Panc1 (cell line): ENCODE results near the gene GFPT2.

Experiments
- TF ChIP-seq, protein P1 (sequence below), 2 experiments: IDR thresholded peaks; 2 replicates each; pipeline ENCODE4 v1.6.1; 2011 to 2012; ENCODE audit warnings: low read depth in 2 of 2, control low read depth in 1 of 2, low read length in 1 of 2, mild to moderate bottlenecking in 1 of 2, moderate library complexity in 1 of 2; ENCODE audit not compliant: insufficient read depth in 1 of 2
- TF ChIP-seq, protein P2 (sequence below): fragments of 450-650 bp; IDR thresholded peaks from 2 replicates; pipeline ENCODE4 v1.5.1; 2017; ENCODE audit warnings: mild to moderate bottlenecking

DNA sequence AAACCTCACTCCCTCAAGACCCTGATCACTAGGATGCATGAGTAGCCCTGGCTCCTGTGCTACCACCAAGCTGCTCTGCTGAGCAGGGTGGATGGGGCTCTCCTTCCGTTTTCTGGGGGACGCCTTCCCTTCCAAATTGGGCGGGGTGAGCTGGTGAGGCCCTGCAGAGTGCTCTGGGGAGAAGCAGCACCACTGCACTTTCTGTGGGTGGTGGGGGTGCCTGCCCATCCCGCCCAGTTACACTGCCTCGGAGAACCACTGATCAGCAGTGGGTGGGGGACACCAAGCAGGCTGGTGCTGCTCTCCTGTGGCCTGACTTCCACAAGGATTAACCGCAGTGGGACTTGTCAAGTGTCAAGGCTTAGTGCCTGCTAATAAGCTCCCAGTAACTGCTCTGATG, 19.0 kb downstream of the GFPT2 start:
- TF ChIP-seq, protein P1, sequence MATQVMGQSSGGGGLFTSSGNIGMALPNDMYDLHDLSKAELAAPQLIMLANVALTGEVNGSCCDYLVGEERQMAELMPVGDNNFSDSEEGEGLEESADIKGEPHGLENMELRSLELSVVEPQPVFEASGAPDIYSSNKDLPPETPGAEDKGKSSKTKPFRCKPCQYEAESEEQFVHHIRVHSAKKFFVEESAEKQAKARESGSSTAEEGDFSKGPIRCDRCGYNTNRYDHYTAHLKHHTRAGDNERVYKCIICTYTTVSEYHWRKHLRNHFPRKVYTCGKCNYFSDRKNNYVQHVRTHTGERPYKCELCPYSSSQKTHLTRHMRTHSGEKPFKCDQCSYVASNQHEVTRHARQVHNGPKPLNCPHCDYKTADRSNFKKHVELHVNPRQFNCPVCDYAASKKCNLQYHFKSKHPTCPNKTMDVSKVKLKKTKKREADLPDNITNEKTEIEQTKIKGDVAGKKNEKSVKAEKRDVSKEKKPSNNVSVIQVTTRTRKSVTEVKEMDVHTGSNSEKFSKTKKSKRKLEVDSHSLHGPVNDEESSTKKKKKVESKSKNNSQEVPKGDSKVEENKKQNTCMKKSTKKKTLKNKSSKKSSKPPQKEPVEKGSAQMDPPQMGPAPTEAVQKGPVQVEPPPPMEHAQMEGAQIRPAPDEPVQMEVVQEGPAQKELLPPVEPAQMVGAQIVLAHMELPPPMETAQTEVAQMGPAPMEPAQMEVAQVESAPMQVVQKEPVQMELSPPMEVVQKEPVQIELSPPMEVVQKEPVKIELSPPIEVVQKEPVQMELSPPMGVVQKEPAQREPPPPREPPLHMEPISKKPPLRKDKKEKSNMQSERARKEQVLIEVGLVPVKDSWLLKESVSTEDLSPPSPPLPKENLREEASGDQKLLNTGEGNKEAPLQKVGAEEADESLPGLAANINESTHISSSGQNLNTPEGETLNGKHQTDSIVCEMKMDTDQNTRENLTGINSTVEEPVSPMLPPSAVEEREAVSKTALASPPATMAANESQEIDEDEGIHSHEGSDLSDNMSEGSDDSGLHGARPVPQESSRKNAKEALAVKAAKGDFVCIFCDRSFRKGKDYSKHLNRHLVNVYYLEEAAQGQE (IDR thresholded peaks at IDR 0.05; ENCODE audit: insufficient read depth in 1 of 2, low read depth in 2 of 2, low read length in 1 of 2), result no peak
- TF ChIP-seq, protein P2, sequence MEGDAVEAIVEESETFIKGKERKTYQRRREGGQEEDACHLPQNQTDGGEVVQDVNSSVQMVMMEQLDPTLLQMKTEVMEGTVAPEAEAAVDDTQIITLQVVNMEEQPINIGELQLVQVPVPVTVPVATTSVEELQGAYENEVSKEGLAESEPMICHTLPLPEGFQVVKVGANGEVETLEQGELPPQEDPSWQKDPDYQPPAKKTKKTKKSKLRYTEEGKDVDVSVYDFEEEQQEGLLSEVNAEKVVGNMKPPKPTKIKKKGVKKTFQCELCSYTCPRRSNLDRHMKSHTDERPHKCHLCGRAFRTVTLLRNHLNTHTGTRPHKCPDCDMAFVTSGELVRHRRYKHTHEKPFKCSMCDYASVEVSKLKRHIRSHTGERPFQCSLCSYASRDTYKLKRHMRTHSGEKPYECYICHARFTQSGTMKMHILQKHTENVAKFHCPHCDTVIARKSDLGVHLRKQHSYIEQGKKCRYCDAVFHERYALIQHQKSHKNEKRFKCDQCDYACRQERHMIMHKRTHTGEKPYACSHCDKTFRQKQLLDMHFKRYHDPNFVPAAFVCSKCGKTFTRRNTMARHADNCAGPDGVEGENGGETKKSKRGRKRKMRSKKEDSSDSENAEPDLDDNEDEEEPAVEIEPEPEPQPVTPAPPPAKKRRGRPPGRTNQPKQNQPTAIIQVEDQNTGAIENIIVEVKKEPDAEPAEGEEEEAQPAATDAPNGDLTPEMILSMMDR, result no peak
